Inferior parietal cortex (tissue), 1 donor: ENCODE results near the gene PIP4K2B.

ENCODE experiments used
- DNase-seq: peaks from one replicate; pipeline ENCODE4 v3.0.0-alpha.2; 2016; ENCODE audit errors: extremely low spot score

The PIP4K2B gene

GRCh38 chr17:38779965-38780752 lies 19.2 kb downstream of the PIP4K2B start:
- no peak for DNase-seq

GRCh38 chr17:38777641-38778250 lies 21.6 kb downstream of the PIP4K2B start:
- no peak for DNase-seq

GRCh38 chr17:38773258-38773657 lies 26.1 kb downstream of the PIP4K2B start:
- DNase-seq: no peak

- no peak for DNase-seq
Observed at GRCh38 chr17:38768417-38768816, 30.9 kb downstream of the PIP4K2B start.

- no peak for DNase-seq
Observed at GRCh38 chr17:38766341-38766740, 33.0 kb downstream of the PIP4K2B start.

GRCh38 chr17:38762231-38762630 lies 37.1 kb downstream of the PIP4K2B start:
- DNase-seq: no peak

GRCh38 chr17:38761612-38762011 lies 37.7 kb downstream of the PIP4K2B start:
- no peak for DNase-seq

- DNase-seq: no peak
Observed at GRCh38 chr17:38753071-38753506, 46.3 kb downstream of the PIP4K2B start.

- peak; percentile 100 for DNase-seq
Observed at GRCh38 chr17:38752308-38753070, 46.9 kb downstream of the PIP4K2B start, which contains the start of gene PSMB3. TSS of gene PSMB3 (plus strand) at chr17:38752741. CDS start at chr17:38752827, 86 bp downstream.

- peak; percentile 85 for DNase-seq
Observed at GRCh38 chr17:38751808-38752307, 47.5 kb downstream of the PIP4K2B start.

- peak; percentile 39 for DNase-seq
Observed at GRCh38 chr17:38751144-38751807, 48.1 kb downstream of the PIP4K2B start.

- peak; percentile 27 for DNase-seq
Observed at GRCh38 chr17:38750312-38751121, 48.8 kb downstream of the PIP4K2B start.

- no peak for DNase-seq
Observed at GRCh38 chr17:38750044-38750311, 49.4 kb downstream of the PIP4K2B start.

GRCh38 chr17:38749223-38750043 lies 49.9 kb downstream of the PIP4K2B start:
- peak; percentile 43 for DNase-seq

- no peak for DNase-seq
Observed at GRCh38 chr17:38748892-38749222, 50.5 kb downstream of the PIP4K2B start.

GRCh38 chr17:38748149-38748891 lies 51.0 kb downstream of the PIP4K2B start, which contains the start of gene PCGF2:
TSS of gene PCGF2 (minus strand) at chr17:38748336. CDS start at chr17:38740402, 7,934 bp downstream.
- DNase-seq: peak; percentile 66

- no peak for DNase-seq
Observed at GRCh38 chr17:38747463-38748148, 51.8 kb downstream of the PIP4K2B start.

- DNase-seq: no peak
Observed at GRCh38 chr17:38746849-38747462, 52.4 kb downstream of the PIP4K2B start.
